DMS 273 (cell line): ENCODE measurements around the gene NDUFA3.

Experiments
- DNase-seq: peaks from one replicate; lab custom pipeline; 2025; ENCODE audit not compliant: unreplicated experiment; lab: John Stamatoyannopoulos, UW

The NDUFA3 gene

GRCh38 chr19:54137699-54138488 is 35.2 kb downstream of the NDUFA3 start, which contains the start of gene CNOT3:
Gene CNOT3 (plus strand): TSS chr19:54137762. CDS start chr19:54142979, 5,217 bp downstream.
- peak; percentile 54 for DNase-seq

- DNase-seq: peak; percentile 54
These were observed 36.0 kb downstream of the NDUFA3 start for GRCh38 chr19:54138489-54139256.

GRCh38 chr19:54141356-54141755 is 38.7 kb downstream of the NDUFA3 start:
- no peak for DNase-seq

- no peak for DNase-seq
These were observed 39.6 kb downstream of the NDUFA3 start for GRCh38 chr19:54142166-54142780.

- no peak for DNase-seq
These were observed 43.0 kb downstream of the NDUFA3 start for GRCh38 chr19:54145541-54146158.

GRCh38 chr19:54147676-54148075 is 45.0 kb downstream of the NDUFA3 start:
- no peak for DNase-seq

- DNase-seq: no peak
These were observed 45.5 kb downstream of the NDUFA3 start for GRCh38 chr19:54148158-54148557.

- no peak for DNase-seq
These were observed 46.6 kb downstream of the NDUFA3 start for GRCh38 chr19:54149021-54149812.

- DNase-seq: no peak
These were observed 48.8 kb downstream of the NDUFA3 start for GRCh38 chr19:54151362-54152035.

GRCh38 chr19:54152267-54152666 is 49.6 kb downstream of the NDUFA3 start:
- no peak for DNase-seq

- no peak for DNase-seq
These were observed 50.3 kb downstream of the NDUFA3 start for GRCh38 chr19:54152878-54153524.

- DNase-seq: no peak
These were observed 51.2 kb downstream of the NDUFA3 start for GRCh38 chr19:54153731-54154326.

- no peak for DNase-seq
These were observed 52.1 kb downstream of the NDUFA3 start for GRCh38 chr19:54154603-54155345.

- peak; percentile 20 for DNase-seq
These were observed 53.0 kb downstream of the NDUFA3 start for GRCh38 chr19:54155694-54156093.

- DNase-seq: no peak
These were observed 53.8 kb downstream of the NDUFA3 start for GRCh38 chr19:54156490-54156889.

GRCh38 chr19:54156953-54157352 is 54.3 kb downstream of the NDUFA3 start:
- no peak for DNase-seq
